ENCODE data around the gene CALML3. TPM values are rescaled to one million over a fixed set of nuclear protein-coding genes. Genes with fewer than 3 reads are reported as not detected.

The CALML3 gene
- total RNA-seq, 2 donors from 2014 or later: not detected

- Histone ChIP-seq H3K9me3 (peaks cover 0 to 6% of the 10 kb centered on the region in 2 donors), H3K4me3 (no peak overlapping the region), H3K27ac (no peak overlapping the region), H3K27me3 (no peaks in the 10 kb centered on the region), H3K4me1 (no peaks in the 10 kb centered on the region), H3K36me3 (no peaks in the 10 kb centered on the region)
- DNase-seq (ENCODE audit: low spot score): no peak
- TF ChIP-seq CTCF (IDR thresholded peaks at IDR 0.05): no peak
Observed at GRCh38 chr10:5479481-5480161, 45.1 kb upstream of the CALML3 start.

- no peak overlapping the region for H3K4me3 ChIP-seq
- no peak for DNase-seq (ENCODE audit: low spot score)
- no peak for TF ChIP-seq CTCF (IDR thresholded peaks at IDR 0.05)
- H3K9me3 ChIP-seq: peaks cover 0 to 6% of the 10 kb centered on the region in 2 donors
- no peak overlapping the region for H3K27ac ChIP-seq
- no peaks in the 10 kb centered on the region for H3K36me3 ChIP-seq
- H3K4me1 ChIP-seq: no peaks in the 10 kb centered on the region
- H3K27me3 ChIP-seq: no peaks in the 10 kb centered on the region
Observed at GRCh38 chr10:5480162-5480941, 44.4 kb upstream of the CALML3 start.

- DNase-seq (ENCODE audit: low spot score): no peak
- no peak for TF ChIP-seq CTCF (IDR thresholded peaks at IDR 0.05)
Observed at GRCh38 chr10:5481121-5481520, 43.6 kb upstream of the CALML3 start.

GRCh38 chr10:5482016-5482415, 42.7 kb upstream of the CALML3 start:
- H3K9me3 ChIP-seq: peaks cover 0 to 6% of the 10 kb centered on the region in 2 donors
- H3K4me1 ChIP-seq: no peaks in the 10 kb centered on the region

More at GRCh38 chr10:5481121-5481520, 43.6 kb upstream of the CALML3 start:
- Histone ChIP-seq H3K4me1 (no peaks in the 10 kb centered on the region), H3K36me3 (no peaks in the 10 kb centered on the region), H3K4me3 (no peak overlapping the region), H3K9me3 (peaks cover 0 to 6% of the 10 kb centered on the region in 2 donors), H3K27me3 (no peaks in the 10 kb centered on the region), H3K27ac (no peak overlapping the region)

GRCh38 chr10:5484205-5484604, 40.6 kb upstream of the CALML3 start:
- no peak overlapping the region for H3K27ac ChIP-seq
- no peaks in the 10 kb centered on the region for H3K27me3 ChIP-seq
- TF ChIP-seq CTCF (IDR thresholded peaks at IDR 0.05): no peak
- H3K4me1 ChIP-seq: no peaks in the 10 kb centered on the region
- no peak overlapping the region for H3K4me3 ChIP-seq
- DNase-seq (ENCODE audit: low spot score): no peak
- peaks cover 0 to 6% of the 10 kb centered on the region in 2 donors for H3K9me3 ChIP-seq
- no peaks in the 10 kb centered on the region for H3K36me3 ChIP-seq

More at GRCh38 chr10:5482016-5482415, 42.7 kb upstream of the CALML3 start:
- no peaks in the 10 kb centered on the region for H3K27me3 ChIP-seq
- H3K36me3 ChIP-seq: no peaks in the 10 kb centered on the region
- no peak for TF ChIP-seq CTCF (IDR thresholded peaks at IDR 0.05)
- no peak overlapping the region for H3K27ac ChIP-seq
- no peak overlapping the region for H3K4me3 ChIP-seq
- no peak for DNase-seq (ENCODE audit: low spot score)
